K562 (cell line): Measurements from ENCODE around the gene SHC1. TPM values are rescaled to one million over a fixed set of nuclear protein-coding genes. Genes with fewer than 3 reads are reported as not detected.

Experiments used
- ARID1B ChIP-seq: fragments of 450-650 bp; IDR thresholded peaks from 2 replicates; pipeline ENCODE4 v1.6.1; 2016; ENCODE audit warnings: antibody characterized with exemption, mild to moderate bottlenecking, inconsistent platforms
- HDAC6 ChIP-seq: IDR thresholded peaks from 2 replicates; pipeline ENCODE4 v1.6.1; 2012; ENCODE audit warnings: low read depth, mild to moderate bottlenecking, control low read depth, inconsistent platforms, low read length, moderate library complexity
- HEY1 ChIP-seq: fragments of 250-450 bp; sonication (Bioruptor Pico); IDR thresholded peaks from 2 replicates; pipeline ENCODE4 v1.5.0; 2020; ENCODE audit warnings: mild to moderate bottlenecking, moderate library complexity, borderline replicate concordance
- HLTF ChIP-seq: fragments of 450-650 bp; IDR thresholded peaks from 2 replicates; pipeline ENCODE4 v1.6.1; 2016
- KDM4B ChIP-seq, 2 experiments: fragments of 450-650 bp in 1 of 2; sonication (generic) in 1 of 2; IDR thresholded peaks; 2 replicates each; pipeline ENCODE4 v1.6.1; 2016 to 2017; ENCODE audit warnings: borderline replicate concordance in 2 of 2, antibody characterized with exemption in 1 of 2, low read depth in 1 of 2, mild to moderate bottlenecking in 1 of 2
- LCOR ChIP-seq: sonication (generic); formaldehyde crosslinking; IDR thresholded peaks from 2 replicates; pipeline ENCODE4 v1.8.0; 2022; ENCODE audit warnings: mild to moderate bottlenecking, missing genetic modification reagents
- PTBP1 ChIP-seq: fragments of 200-400 bp; formaldehyde crosslinking; IDR thresholded peaks from 2 replicates; pipeline ENCODE4 v1.6.1; 2017; ENCODE audit warnings: low read depth, low read length
- RNF2 ChIP-seq: sonication (generic); IDR thresholded peaks from 2 replicates; pipeline ENCODE4 v1.6.1; 2016
- SIRT6 ChIP-seq: IDR thresholded peaks from one replicate; pipeline ENCODE4 v1.6.1; 2012; ENCODE audit warnings: low read depth, mild to moderate bottlenecking, control low read depth, inconsistent platforms, low read length, moderate library complexity
- SRF ChIP-seq, 2 experiments: fragments of 250-450, 450-650 bp in 1 of 2; sonication (Bioruptor Pico) in 1 of 2; sonication (generic) in 1 of 2; formaldehyde crosslinking; IDR thresholded peaks; 2 replicates each; pipeline versions ENCODE4 v1.5.0 to v1.5.1; 2020 to 2022; ENCODE audit warnings: mild to moderate bottlenecking in 1 of 2, missing genetic modification reagents in 1 of 2
- ZNF41 ChIP-seq: fragments of 250-450 bp; sonication (Bioruptor Pico); conservative IDR thresholded peaks from 2 replicates; pipeline ENCODE4 v1.4.0; 2020; ENCODE audit warnings: mild to moderate bottlenecking
- polyA plus RNA-seq, 8 experiments: library from polyadenylated mRNA; depleted of rRNA in 4 of 8; stranded (reverse) in 5 of 8; unstranded in 3 of 8; fragments of >200 nt; fragmentation: Nextera tagmentation in 2 of 8; fragmentation: Illumina TruSeq in 1 of 8; extraction: Ambion mirVana in 2 of 8; extraction: Trizol in 1 of 8; gene quantifications; 2 replicates each; pipeline versions ENCODE4 v1.2.1 to v1.2.3, GENCODE V29; 2011 to 2014; ENCODE audit warnings: inconsistent platforms in 1 of 8, missing spikeins in 1 of 8
- total RNA-seq, 7 experiments: library from RNA; depleted of rRNA in 6 of 7; stranded (reverse); fragments of >200 nt in 6 of 7; fragmentation: Illumina TruSeq in 2 of 7; extraction: Trizol in 2 of 7; gene quantifications; 2 replicates each; pipeline versions ENCODE4 v1.2.1 to v1.2.3, GENCODE V29; 2011 to 2021; ENCODE audit warnings: low replicate concordance in 1 of 7
- TF ChIP-seq, protein P1 (sequence below), 2 experiments: fragments of 150-350 bp in 1 of 2; IDR thresholded peaks; 2 replicates each; pipeline ENCODE4 v1.6.1; 2012 to 2016; ENCODE audit warnings: low read depth in 2 of 2, low read length in 2 of 2, mild to moderate bottlenecking in 1 of 2, moderate library complexity in 1 of 2
- TF ChIP-seq, protein P2 (sequence below): IDR thresholded peaks from 3 replicates; pipeline ENCODE4 v1.6.1; 2011; ENCODE audit warnings: borderline replicate concordance, mild to moderate bottlenecking, moderate library complexity; ENCODE audit not compliant: insufficient read length; ENCODE audit errors: extremely low read depth
- TF ChIP-seq, protein P3 (sequence below): fragments of 150-350 bp; conservative IDR thresholded peaks from 2 replicates; pipeline ENCODE4 v1.6.1; 2014; ENCODE audit warnings: low read length
- TF ChIP-seq, protein P4 (sequence below): sonication (generic); formaldehyde crosslinking; IDR thresholded peaks from 2 replicates; pipeline ENCODE4 v1.8.1; 2023; ENCODE audit warnings: mild to moderate bottlenecking, missing genetic modification reagents

The SHC1 gene
- total and polyA plus RNA-seq, 9 of the 15 experiments (the other 6 are each of a cell fraction or from before 2014, with no cell fraction given) = 4.1 to 113 (median 51.9) TPM

DNA sequence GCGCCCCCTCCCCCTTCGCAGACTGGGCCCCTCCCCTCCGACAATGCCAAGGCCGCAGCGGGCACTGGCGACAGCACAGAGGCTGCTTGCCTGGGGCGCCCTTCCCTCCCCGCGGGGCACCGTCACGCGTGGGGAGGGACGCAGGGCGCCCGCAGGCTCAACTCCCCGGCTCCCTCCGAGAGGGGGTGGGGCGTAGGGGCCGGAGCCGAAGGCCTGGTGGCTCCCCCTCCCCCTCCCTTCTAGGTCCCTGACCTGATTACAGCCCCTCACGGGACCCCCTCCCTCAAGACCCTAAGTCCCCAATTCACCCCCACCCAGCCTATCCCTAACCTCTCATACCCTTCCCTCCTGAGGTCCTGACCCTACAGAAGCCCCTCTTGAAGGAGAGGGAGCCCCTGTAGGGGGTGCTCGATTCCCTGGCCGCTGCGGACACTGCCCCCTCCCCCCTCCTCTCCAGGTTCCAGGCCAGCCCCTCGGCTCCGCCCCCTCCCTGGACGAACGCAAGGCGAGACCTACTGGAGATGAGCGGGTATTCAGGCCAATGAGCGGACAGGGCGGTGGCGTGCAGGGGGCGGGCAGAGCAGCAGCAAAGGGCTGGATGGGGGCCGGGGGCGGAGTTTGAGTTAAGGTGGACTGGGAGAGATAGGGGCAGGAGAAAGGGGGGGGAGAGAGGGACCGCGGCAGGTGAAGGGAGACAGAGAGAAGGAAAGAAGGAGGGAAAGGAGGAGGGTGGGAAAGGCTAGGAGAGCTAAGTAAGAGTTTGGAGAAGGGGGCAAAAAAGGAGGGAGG, 31.3 kb upstream of the SHC1 start (continued):
- TF ChIP-seq LCOR (CRISPR knock-in tag) (peak; percentile 70; the same call in 1 of the 2 replicates), HLTF (peak; percentile 68; the same call in 1 of the 2 replicates), RNF2 (peak; percentile 59; the same call in 1 of the 2 replicates), SRF (CRISPR knock-in tag; IDR thresholded peaks at IDR 0.05) (peak in 1 of 2 experiments; percentile 43; a peak in 1 of 4 replicates), KDM4B (IDR thresholded peaks at IDR 0.05; ENCODE audit: borderline replicate concordance in 2 of 2, low read depth in 1 of 2) (no peak), HDAC6 (no peak), HEY1 (CRISPR knock-in tag) (no peak), ZNF41 (CRISPR knock-in tag) (no peak), PTBP1 (no peak), SIRT6 (no peak), ARID1B (peak; percentile 62)
- TF ChIP-seq, protein P1, sequence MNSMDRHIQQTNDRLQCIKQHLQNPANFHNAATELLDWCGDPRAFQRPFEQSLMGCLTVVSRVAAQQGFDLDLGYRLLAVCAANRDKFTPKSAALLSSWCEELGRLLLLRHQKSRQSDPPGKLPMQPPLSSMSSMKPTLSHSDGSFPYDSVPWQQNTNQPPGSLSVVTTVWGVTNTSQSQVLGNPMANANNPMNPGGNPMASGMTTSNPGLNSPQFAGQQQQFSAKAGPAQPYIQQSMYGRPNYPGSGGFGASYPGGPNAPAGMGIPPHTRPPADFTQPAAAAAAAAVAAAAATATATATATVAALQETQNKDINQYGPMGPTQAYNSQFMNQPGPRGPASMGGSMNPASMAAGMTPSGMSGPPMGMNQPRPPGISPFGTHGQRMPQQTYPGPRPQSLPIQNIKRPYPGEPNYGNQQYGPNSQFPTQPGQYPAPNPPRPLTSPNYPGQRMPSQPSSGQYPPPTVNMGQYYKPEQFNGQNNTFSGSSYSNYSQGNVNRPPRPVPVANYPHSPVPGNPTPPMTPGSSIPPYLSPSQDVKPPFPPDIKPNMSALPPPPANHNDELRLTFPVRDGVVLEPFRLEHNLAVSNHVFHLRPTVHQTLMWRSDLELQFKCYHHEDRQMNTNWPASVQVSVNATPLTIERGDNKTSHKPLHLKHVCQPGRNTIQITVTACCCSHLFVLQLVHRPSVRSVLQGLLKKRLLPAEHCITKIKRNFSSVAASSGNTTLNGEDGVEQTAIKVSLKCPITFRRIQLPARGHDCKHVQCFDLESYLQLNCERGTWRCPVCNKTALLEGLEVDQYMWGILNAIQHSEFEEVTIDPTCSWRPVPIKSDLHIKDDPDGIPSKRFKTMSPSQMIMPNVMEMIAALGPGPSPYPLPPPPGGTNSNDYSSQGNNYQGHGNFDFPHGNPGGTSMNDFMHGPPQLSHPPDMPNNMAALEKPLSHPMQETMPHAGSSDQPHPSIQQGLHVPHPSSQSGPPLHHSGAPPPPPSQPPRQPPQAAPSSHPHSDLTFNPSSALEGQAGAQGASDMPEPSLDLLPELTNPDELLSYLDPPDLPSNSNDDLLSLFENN (IDR thresholded peaks at IDR 0.05; ENCODE audit: low read depth in 2 of 2, low read length in 2 of 2) = no peak; a peak in 1 of 4 replicates
- TF ChIP-seq, protein P2, sequence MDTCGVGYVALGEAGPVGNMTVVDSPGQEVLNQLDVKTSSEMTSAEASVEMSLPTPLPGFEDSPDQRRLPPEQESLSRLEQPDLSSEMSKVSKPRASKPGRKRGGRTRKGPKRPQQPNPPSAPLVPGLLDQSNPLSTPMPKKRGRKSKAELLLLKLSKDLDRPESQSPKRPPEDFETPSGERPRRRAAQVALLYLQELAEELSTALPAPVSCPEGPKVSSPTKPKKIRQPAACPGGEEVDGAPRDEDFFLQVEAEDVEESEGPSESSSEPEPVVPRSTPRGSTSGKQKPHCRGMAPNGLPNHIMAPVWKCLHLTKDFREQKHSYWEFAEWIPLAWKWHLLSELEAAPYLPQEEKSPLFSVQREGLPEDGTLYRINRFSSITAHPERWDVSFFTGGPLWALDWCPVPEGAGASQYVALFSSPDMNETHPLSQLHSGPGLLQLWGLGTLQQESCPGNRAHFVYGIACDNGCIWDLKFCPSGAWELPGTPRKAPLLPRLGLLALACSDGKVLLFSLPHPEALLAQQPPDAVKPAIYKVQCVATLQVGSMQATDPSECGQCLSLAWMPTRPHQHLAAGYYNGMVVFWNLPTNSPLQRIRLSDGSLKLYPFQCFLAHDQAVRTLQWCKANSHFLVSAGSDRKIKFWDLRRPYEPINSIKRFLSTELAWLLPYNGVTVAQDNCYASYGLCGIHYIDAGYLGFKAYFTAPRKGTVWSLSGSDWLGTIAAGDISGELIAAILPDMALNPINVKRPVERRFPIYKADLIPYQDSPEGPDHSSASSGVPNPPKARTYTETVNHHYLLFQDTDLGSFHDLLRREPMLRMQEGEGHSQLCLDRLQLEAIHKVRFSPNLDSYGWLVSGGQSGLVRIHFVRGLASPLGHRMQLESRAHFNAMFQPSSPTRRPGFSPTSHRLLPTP = peak; percentile 38
- TF ChIP-seq, protein P3, sequence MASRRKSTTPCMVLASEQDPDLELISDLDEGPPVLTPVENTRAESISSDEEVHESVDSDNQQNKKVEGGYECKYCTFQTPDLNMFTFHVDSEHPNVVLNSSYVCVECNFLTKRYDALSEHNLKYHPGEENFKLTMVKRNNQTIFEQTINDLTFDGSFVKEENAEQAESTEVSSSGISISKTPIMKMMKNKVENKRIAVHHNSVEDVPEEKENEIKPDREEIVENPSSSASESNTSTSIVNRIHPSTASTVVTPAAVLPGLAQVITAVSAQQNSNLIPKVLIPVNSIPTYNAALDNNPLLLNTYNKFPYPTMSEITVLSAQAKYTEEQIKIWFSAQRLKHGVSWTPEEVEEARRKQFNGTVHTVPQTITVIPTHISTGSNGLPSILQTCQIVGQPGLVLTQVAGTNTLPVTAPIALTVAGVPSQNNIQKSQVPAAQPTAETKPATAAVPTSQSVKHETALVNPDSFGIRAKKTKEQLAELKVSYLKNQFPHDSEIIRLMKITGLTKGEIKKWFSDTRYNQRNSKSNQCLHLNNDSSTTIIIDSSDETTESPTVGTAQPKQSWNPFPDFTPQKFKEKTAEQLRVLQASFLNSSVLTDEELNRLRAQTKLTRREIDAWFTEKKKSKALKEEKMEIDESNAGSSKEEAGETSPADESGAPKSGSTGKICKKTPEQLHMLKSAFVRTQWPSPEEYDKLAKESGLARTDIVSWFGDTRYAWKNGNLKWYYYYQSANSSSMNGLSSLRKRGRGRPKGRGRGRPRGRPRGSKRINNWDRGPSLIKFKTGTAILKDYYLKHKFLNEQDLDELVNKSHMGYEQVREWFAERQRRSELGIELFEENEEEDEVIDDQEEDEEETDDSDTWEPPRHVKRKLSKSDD = no peak
- TF ChIP-seq, protein P4, sequence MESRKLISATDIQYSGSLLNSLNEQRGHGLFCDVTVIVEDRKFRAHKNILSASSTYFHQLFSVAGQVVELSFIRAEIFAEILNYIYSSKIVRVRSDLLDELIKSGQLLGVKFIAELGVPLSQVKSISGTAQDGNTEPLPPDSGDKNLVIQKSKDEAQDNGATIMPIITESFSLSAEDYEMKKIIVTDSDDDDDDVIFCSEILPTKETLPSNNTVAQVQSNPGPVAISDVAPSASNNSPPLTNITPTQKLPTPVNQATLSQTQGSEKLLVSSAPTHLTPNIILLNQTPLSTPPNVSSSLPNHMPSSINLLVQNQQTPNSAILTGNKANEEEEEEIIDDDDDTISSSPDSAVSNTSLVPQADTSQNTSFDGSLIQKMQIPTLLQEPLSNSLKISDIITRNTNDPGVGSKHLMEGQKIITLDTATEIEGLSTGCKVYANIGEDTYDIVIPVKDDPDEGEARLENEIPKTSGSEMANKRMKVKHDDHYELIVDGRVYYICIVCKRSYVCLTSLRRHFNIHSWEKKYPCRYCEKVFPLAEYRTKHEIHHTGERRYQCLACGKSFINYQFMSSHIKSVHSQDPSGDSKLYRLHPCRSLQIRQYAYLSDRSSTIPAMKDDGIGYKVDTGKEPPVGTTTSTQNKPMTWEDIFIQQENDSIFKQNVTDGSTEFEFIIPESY (CRISPR knock-in tag) = no peak
